ENCODE data around the gene THADA. TPM values are rescaled to one million over a fixed set of nuclear protein-coding genes. Genes with fewer than 3 reads are reported as not detected.
A peak's percentile ranks its signal among the peaks of the same experiment; 100 is the strongest.

THADA gene
- total RNA-seq, 1 experiment from 2014 or later = 20.1 TPM

GRCh38 chr2:43406651-43407279, 189.1 kb downstream of the THADA start:
- H3K27me3 ChIP-seq (ENCODE audit: insufficient read depth, low read length) = no peaks in the 10 kb centered on the region
- H3K14ac ChIP-seq (ENCODE audit: insufficient read depth, low read length) = no peak overlapping the region
- H3K18ac ChIP-seq (ENCODE audit: insufficient read length, low read depth, low read length) = no peak overlapping the region
- no peak overlapping the region for H3T11ph ChIP-seq (ENCODE audit: low read length)
- Mint-ChIP-seq H3K4me1 (peaks cover 22 to 24% of the 10 kb centered on the region in 2 experiments), H3K36me3 (ENCODE audit: insufficient read depth in 1 of 3, low read depth in 3 of 3) (no peaks in the 10 kb centered on the region), H3K9me3 (no peaks in the 10 kb centered on the region), H3K27me3 (ENCODE audit: low read depth) (no peaks in the 10 kb centered on the region; the same call in 1 of the 2 replicates), H3K27ac (peak overlapping the region in 1 of 3 experiments; percentile 84; a peak in 3 of 7 replicates), H3K4me3 (no peak overlapping the region)
- H2BK120ac ChIP-seq (ENCODE audit: low read depth, low read length, poor library complexity, severe bottlenecking) = no peak overlapping the region
- H3K56ac ChIP-seq (ENCODE audit: insufficient read length, low read depth, low read length) = no peak overlapping the region
- no peak overlapping the region for H4K5ac ChIP-seq (ENCODE audit: insufficient read length, low read depth, low read length)
- no peak overlapping the region for H2AFZ ChIP-seq (ENCODE audit: low read length)
- H3K9ac ChIP-seq (ENCODE audit: extremely low read depth, insufficient read length, low read length) = no peak overlapping the region
- no peak overlapping the region for H2BK20ac ChIP-seq (ENCODE audit: low read depth, low read length, poor library complexity, severe bottlenecking)
- H3K79me2 ChIP-seq (ENCODE audit: insufficient read depth, low read length) = no peaks in the 10 kb centered on the region
- TF ChIP-seq CTCF (conservative IDR thresholded peaks at IDR 0.05) = no peak
- no peak overlapping the region for H3K4me2 ChIP-seq (ENCODE audit: insufficient read depth, insufficient read length, low read length)
- no peak overlapping the region for H3K4ac ChIP-seq (ENCODE audit: low read depth, low read length)
- H3K9me3 ChIP-seq (ENCODE audit: control insufficient read depth, low read depth, low read length) = no peaks in the 10 kb centered on the region
- DNase-seq = no peak
- H4K20me1 ChIP-seq (ENCODE audit: control insufficient read depth, insufficient read depth, insufficient read length) = no peaks in the 10 kb centered on the region
- H3K79me1 ChIP-seq (ENCODE audit: insufficient read depth, low read depth, low read length, poor library complexity, severe bottlenecking) = no peaks in the 10 kb centered on the region
- no CpG with 5 or more reads among the region's 6 CpGs for WGBS (ENCODE audit: extremely low coverage, insufficient read length, low lambda C conversion rate)
- H3K23me2 ChIP-seq (ENCODE audit: insufficient read length, low read depth, low read length, poor library complexity, severe bottlenecking) = no peaks in the 10 kb centered on the region
- H4K91ac ChIP-seq (ENCODE audit: insufficient read length, low read depth, low read length) = no peak overlapping the region
- no peaks in the 10 kb centered on the region; the same call in 1 of the 2 replicates for H3K4me1 ChIP-seq (ENCODE audit: insufficient read depth, low read length)
- no peak overlapping the region for H2BK5ac ChIP-seq (ENCODE audit: insufficient read length, low read length)
- H2BK12ac ChIP-seq (ENCODE audit: insufficient read length, low read depth, low read length) = no peak overlapping the region
- no peak overlapping the region for H3K27ac ChIP-seq (ENCODE audit: insufficient read length, low read depth, low read length)
- no peak overlapping the region for H2AK5ac ChIP-seq (ENCODE audit: insufficient read length, low read length)
- no peak overlapping the region for H3K23ac ChIP-seq (ENCODE audit: insufficient read length, low read depth, low read length)
- no peak overlapping the region for H4K8ac ChIP-seq (replicated peaks; ENCODE audit: insufficient read length, low read depth, low read length)
- no peak overlapping the region for H2BK15ac ChIP-seq (ENCODE audit: low read depth, low read length)

All from H9 (cell line).